Midbrain (tissue), 1 donor: ENCODE results near the gene ICAM5.
"Not testable (repeated sequence)": the region's sequence is repeated elsewhere in the genome, so short reads cannot be mapped to it uniquely, and the experiment has no call there.

Experiments
- DNase-seq: peaks from one replicate; lab custom pipeline; 2025; lab: John Stamatoyannopoulos, UW

The ICAM5 gene

DNA sequence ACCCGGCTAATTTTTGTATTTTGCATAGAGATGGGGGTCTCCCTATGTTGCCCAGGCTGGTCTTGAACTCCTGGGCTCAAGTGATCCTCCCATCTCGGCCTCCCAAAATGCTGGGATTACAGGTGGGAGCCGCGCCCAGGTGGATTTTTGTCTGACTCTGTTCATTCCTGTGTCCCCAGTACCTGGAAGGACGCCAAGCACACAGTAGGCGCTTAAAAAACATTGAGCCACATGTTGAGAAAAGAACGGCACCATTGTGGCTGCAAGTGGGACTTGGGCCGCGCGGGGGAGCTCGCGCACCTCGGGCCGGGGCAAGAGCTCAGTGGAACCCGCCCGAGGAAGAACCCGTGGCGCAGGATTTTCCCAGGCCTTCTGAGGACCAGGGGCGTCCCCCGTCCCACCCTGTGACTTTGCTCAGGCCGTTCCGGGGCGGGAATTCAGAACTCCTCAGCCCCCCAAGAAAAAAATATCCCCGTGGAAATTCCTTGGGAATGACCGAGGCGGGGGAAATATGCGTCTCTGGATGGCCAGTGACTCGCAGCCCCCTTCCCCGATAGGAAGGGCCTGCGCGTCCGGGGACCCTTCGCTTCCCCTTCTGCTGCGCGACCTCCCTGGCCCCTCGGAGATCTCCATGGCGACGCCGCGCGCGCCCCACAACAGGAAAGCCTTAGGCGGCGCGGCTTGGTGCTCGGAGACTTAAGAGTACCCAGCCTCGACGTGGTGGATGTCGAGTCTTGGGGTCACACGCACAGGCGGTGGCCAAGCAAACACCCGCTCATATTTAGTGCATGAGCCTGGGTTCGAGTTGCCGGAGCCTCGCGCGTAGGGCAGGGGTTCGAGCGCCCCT lies 20.2 kb upstream of the ICAM5 start:
- peak; percentile 67 for DNase-seq

GRCh38 chr19:10270180-10270615 lies 19.6 kb upstream of the ICAM5 start:
- DNase-seq: no peak

DNA sequence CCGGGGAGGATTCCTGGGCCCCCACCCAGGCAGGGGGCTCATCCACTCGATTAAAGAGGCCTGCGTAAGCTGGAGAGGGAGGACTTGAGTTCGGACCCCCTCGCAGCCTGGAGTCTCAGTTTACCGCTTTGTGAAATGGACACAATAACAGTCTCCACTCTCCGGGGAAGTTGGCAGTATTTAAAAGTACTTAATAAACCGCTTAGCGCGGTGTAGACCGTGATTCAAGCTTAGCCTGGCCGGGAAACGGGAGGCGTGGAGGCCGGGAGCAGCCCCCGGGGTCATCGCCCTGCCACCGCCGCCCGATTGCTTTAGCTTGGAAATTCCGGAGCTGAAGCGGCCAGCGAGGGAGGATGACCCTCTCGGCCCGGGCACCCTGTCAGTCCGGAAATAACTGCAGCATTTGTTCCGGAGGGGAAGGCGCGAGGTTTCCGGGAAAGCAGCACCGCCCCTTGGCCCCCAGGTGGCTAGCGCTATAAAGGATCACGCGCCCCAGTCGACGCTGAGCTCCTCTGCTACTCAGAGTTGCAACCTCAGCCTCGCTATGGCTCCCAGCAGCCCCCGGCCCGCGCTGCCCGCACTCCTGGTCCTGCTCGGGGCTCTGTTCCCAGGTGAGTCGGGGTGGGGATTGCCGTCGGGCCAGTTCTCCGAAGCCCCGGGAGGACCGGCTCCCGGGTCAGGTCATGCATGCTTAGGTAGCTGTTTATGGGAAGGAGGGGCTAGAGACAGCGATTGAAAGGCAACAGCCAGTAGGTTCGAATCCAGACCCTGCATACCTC lies 18.9 kb upstream of the ICAM5 start, which contains the start of gene ICAM1:
TSS of gene ICAM1 (plus strand) at position 505 of the 779 bp plus-strand sequence. CDS start at position 545, 40 bp downstream.
- DNase-seq: no peak

- no peak for DNase-seq
These were observed 18.1 kb upstream of the ICAM5 start for GRCh38 chr19:10271543-10272086.

DNA sequence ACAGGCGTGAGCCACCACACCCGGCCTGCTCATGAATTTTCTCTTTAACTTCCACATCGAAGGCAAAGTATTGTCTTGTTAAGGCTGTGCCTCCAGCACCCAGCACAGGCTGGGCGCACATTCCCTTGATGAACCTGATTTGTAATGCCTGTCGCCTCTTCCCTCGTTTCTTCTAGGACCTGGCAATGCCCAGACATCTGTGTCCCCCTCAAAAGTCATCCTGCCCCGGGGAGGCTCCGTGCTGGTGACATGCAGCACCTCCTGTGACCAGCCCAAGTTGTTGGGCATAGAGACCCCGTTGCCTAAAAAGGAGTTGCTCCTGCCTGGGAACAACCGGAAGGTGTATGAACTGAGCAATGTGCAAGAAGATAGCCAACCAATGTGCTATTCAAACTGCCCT lies 15.2 kb upstream of the ICAM5 start:
- DNase-seq: no peak

DNA sequence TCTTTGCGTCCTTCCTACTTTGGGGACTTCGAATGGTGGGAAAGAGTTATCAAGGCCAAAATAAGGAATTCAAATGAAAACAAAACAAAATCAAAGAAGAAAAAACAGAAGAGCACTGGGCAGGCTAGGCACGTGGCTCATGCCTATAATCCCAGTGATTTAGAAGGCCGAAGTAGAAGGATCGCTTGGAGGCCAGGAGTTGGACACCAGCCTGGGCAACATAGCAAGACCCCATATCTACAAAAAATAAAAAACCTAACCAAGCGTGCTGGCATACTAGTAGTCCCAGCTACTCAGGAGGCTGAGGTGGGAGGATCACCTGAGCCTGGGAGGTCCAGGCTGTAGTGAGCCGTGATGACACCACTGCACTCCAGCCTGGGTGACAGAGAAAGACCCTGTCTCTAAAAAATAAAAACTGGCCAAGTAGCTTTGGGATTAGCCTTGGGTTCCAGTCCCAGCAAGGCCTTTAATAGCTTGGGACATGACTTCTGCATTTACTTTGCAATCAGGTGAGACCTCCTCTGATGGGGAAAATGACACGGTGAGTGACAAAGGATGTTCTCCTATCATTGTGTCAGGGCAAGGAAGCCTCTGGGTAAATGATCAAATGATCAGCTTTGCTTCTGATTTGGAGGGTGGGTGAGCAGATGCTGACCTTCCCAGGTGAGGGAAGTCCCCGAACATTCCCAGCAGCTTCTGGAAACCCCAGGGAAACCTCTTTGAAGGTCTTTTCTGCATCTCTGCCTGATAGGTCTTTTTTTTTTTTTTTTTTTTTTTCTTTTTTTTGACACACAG lies 11.8 kb upstream of the ICAM5 start:
- DNase-seq: no peak

- no peak for DNase-seq
These were observed 10.8 kb upstream of the ICAM5 start for GRCh38 chr19:10278935-10279334.

DNA sequence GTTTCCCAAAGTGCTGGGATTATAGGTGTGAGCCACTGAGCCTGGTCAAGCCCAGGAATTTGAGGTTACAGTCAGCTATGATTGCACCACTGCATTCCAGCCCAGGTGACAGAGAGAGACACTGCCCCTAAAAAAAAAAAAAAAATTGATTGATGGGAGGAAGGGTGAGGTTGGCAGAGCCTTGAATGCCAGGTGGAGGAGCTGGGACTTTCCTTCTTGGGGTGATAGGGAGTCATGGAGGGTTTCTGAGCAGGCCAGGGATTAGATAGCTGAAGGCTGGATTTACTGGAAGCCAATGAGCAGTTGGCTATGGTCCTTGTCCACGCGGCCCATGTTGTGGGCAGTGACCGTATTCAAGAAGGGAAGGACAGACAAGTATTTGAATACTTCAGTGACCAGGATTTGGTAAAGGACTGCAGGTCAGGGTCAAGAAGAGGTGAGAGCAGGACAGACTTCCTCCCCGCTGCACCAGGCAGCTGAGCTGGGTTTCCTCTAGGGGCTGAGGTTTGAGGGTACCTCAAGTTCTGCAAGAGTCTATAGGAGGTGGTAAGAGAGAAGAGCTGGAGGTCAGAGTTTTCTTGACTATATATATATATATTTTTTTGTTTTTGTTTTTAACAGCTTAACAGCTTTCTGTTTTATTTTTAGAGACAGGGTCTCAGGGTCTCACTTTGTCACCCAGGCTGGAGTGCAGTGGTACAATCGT lies 9.9 kb upstream of the ICAM5 start:
- DNase-seq: no peak

DNA sequence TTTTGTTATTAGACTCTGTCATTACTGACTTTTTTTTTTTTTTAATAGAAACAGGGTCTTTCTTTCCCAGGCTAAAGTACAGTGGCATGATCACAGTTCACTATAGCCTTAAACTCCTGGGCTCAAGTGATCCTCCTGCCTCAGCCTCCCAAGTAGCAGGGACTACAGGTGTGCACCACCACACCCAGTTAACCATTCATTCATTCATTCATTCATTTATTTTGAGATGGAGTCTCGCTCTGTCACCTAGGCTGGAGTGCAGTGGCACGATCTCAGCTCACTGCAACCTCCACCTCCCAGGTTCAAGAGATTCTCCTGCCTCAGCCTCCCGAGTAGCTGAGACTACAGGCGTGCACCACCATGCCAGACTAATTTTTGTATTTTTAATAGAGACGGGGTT lies 7.7 kb upstream of the ICAM5 start:
- DNase-seq: not testable (repeated sequence)

- no peak for DNase-seq
These were observed 6.3 kb upstream of the ICAM5 start for GRCh38 chr19:10283301-10284064.

DNA sequence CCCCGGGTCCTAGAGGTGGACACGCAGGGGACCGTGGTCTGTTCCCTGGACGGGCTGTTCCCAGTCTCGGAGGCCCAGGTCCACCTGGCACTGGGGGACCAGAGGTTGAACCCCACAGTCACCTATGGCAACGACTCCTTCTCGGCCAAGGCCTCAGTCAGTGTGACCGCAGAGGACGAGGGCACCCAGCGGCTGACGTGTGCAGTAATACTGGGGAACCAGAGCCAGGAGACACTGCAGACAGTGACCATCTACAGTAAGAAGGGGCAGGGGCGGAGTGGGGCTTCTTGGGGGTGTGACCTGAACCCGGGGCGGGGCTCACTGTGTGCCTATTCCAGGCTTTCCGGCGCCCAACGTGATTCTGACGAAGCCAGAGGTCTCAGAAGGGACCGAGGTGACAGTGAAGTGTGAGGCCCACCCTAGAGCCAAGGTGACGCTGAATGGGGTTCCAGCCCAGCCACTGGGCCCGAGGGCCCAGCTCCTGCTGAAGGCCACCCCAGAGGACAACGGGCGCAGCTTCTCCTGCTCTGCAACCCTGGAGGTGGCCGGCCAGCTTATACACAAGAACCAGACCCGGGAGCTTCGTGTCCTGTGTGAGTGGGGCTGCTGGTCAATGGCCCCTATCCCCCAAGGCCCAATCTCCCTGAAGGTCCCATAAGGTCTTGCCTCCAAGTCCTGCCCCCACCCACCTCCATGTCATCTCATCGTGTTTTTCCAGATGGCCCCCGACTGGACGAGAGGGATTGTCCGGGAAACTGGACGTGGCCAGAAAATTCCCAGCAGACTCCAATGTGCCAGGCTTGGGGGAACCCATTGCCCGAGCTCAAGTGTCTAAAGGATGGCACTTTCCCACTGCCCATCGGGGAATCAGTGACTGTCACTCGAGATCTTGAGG lies 5.4 kb upstream of the ICAM5 start:
- no peak for DNase-seq

- no peak for DNase-seq
These were observed 4.8 kb upstream of the ICAM5 start for GRCh38 chr19:10284960-10285278.

GRCh38 chr19:10285393-10285792 lies 4.4 kb upstream of the ICAM5 start:
- DNase-seq: no peak

DNA sequence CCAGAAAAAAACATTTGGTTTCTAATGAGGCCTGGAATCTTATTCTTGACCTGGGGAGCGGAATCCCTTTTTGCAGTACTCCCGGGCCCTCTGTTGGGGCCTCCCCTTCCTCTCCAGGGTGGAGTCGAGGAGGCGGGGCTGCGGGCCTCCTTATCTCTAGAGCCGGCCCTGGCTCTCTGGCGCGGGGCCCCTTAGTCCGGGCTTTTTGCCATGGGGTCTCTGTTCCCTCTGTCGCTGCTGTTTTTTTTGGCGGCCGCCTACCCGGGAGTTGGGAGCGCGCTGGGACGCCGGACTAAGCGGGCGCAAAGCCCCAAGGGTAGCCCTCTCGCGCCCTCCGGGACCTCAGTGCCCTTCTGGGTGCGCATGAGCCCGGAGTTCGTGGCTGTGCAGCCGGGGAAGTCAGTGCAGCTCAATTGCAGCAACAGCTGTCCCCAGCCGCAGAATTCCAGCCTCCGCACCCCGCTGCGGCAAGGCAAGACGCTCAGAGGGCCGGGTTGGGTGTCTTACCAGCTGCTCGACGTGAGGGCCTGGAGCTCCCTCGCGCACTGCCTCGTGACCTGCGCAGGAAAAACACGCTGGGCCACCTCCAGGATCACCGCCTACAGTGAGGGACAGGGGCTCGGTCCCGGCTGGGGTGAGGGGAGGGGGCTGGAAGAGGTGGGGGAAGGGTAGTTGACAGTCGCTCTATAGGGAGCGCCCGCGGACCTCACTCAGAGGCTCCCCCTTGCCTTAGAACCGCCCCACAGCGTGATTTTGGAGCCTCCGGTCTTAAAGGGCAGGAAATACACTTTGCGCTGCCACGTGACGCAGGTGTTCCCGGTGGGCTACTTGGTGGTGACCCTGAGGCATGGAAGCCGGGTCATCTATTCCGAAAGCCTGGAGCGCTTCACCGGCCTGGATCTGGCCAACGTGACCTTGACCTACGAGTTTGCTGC lies 2.7 kb upstream of the ICAM5 start, which contains the start of gene ICAM4:
TSS of gene ICAM4 (plus strand) at position 153 of the 935 bp plus-strand sequence. CDS start at position 211, 58 bp downstream.
- no peak for DNase-seq

DNA sequence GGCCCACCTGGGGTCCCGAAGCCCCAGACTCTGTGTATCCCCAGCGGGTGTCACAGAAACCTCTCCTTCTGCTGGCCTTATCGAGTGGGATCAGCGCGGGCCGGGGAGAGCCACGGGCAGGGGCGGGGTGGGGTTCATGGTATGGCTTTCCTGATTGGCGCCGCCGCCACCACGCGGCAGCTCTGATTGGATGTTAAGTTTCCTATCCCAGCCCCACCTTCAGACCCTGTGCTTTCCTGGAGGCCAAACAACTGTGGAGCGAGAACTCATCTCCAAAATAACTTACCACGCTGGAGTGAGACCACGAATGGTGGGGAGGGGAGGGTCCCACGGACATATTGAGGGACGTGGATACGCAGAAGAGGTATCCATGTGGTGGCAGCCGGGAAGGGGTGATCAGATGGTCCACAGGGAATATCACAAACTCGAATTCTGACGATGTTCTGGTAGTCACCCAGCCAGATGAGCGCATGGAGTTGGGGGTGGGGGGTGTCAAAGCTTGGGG lies 1.0 kb upstream of the ICAM5 start:
- DNase-seq: no peak

- no peak for DNase-seq
These were observed 451 bp upstream of the ICAM5 start for GRCh38 chr19:10289167-10289835.

GRCh38 chr19:10290357-10290875 lies 664 bp downstream of the ICAM5 start:
- no peak for DNase-seq
